GM23338 (cell line): ENCODE data around the gene RFX4. TPM values are rescaled to one million over a fixed set of nuclear protein-coding genes. Genes with fewer than 3 reads are reported as not detected.

Experiments
- ATAC-seq: fragments of 200-7000 bp; cut with Tn5 transposase; 3 replicates; pipeline ENCODE4 v1.9.1; 2020
- DNase-seq: peaks from one replicate; pipeline ENCODE4 v3.0.0-alpha.2; 2015; ENCODE audit warnings: low spot score
- H2AFZ ChIP-seq: fragments of 200-600 bp; sonication (generic); 2 replicates; pipeline ENCODE4 v1.8.0; 2016; ENCODE audit warnings: antibody characterized with exemption, mild to moderate bottlenecking, moderate library complexity
- H3F3A ChIP-seq: fragments of 200-600 bp; sonication (generic); replicated peaks from 2 replicates; pipeline ENCODE4 v1.8.0; 2017; ENCODE audit warnings: antibody characterized with exemption, mixed run types, low read depth
- H3K27ac ChIP-seq: fragments of 200-600 bp; sonication (generic); 2 replicates; pipeline ENCODE4 v1.6.1; 2016; ENCODE audit warnings: low read depth
- H3K27me3 ChIP-seq: fragments of 200-600 bp; sonication (generic); 2 replicates; pipeline ENCODE4 v1.8.0; 2016; ENCODE audit warnings: mild to moderate bottlenecking, mixed run types, moderate library complexity; ENCODE audit not compliant: insufficient read depth
- H3K36me3 ChIP-seq: fragments of 200-600 bp; sonication (generic); 2 replicates; pipeline ENCODE4 v1.8.0; 2016; ENCODE audit warnings: mild to moderate bottlenecking; ENCODE audit not compliant: insufficient read depth
- H3K4me1 ChIP-seq: fragments of 200-600 bp; sonication (generic); 2 replicates; pipeline ENCODE4 v1.8.0; 2016; ENCODE audit warnings: mild to moderate bottlenecking, moderate library complexity; ENCODE audit not compliant: insufficient read depth
- H3K4me2 ChIP-seq: fragments of 200-600 bp; sonication (generic); 2 replicates; pipeline ENCODE4 v1.7.1; 2017; ENCODE audit warnings: mixed run types
- H3K4me3 ChIP-seq: fragments of 200-600 bp; sonication (generic); 2 replicates; pipeline ENCODE4 v1.6.1; 2016; ENCODE audit warnings: mixed run types
- H3K79me2 ChIP-seq: fragments of 200-600 bp; sonication (generic); replicated peaks from 2 replicates; pipeline ENCODE4 v1.8.0; 2017; ENCODE audit warnings: mild to moderate bottlenecking; ENCODE audit not compliant: insufficient read depth
- H3K9me2 ChIP-seq: fragments of 200-600 bp; sonication (generic); 2 replicates; pipeline ENCODE4 v1.8.0; 2017; ENCODE audit not compliant: insufficient read depth
- H4K20me1 ChIP-seq: fragments of 200-600 bp; sonication (generic); replicated peaks from 2 replicates; pipeline ENCODE4 v1.8.0; 2017; ENCODE audit warnings: mild to moderate bottlenecking; ENCODE audit not compliant: insufficient read depth
- H3K27ac Mint-ChIP-seq: 2 replicates; pipeline ENCODE4 v1.8.0; 2020; ENCODE audit warnings: inconsistent platforms, mild to moderate bottlenecking, moderate library complexity, mixed read lengths
- H3K27me3 Mint-ChIP-seq: 3 replicates; pipeline ENCODE4 v1.8.0; 2022; ENCODE audit warnings: low read depth, mild to moderate bottlenecking, moderate library complexity, mixed read lengths, inconsistent platforms; ENCODE audit not compliant: insufficient read depth, poor library complexity
- H3K36me3 Mint-ChIP-seq: 3 replicates; pipeline ENCODE4 v1.8.0; 2021; ENCODE audit warnings: low read depth, mild to moderate bottlenecking, inconsistent platforms, moderate library complexity, mixed read lengths
- H3K4me1 Mint-ChIP-seq: 3 replicates; pipeline ENCODE4 v1.8.0; 2020; ENCODE audit warnings: mild to moderate bottlenecking, inconsistent platforms, mixed read lengths
- H3K4me3 Mint-ChIP-seq: 3 replicates; pipeline ENCODE4 v1.8.0; 2021; ENCODE audit warnings: moderate library complexity, mild to moderate bottlenecking, inconsistent platforms, mixed read lengths
- H3K9me3 Mint-ChIP-seq: 3 replicates; pipeline ENCODE4 v1.8.0; 2020; ENCODE audit warnings: moderate library complexity, mild to moderate bottlenecking, inconsistent platforms, mixed read lengths
- CREB1 ChIP-seq: fragments of 250-450 bp; sonication (Bioruptor Pico); IDR thresholded peaks from 2 replicates; pipeline ENCODE4 v1.5.0; 2020; ENCODE audit warnings: low read depth, mild to moderate bottlenecking, moderate library complexity
- ETS1 ChIP-seq: IDR thresholded peaks from 2 replicates; pipeline ENCODE4 v1.6.1; 2016; ENCODE audit warnings: antibody characterized with exemption
- EZH2phosphoT487 ChIP-seq: fragments of 200-600 bp; sonication (generic); IDR thresholded peaks from one replicate; pipeline ENCODE4 v1.8.1; 2018; ENCODE audit warnings: antibody characterized with exemption; ENCODE audit not compliant: unreplicated experiment
- JUNB ChIP-seq: IDR thresholded peaks from one replicate; pipeline ENCODE4 v1.6.1; 2016; ENCODE audit warnings: antibody characterized with exemption; ENCODE audit not compliant: unreplicated experiment
- POLR2AphosphoS5 ChIP-seq: IDR thresholded peaks from 2 replicates; pipeline ENCODE4 v1.6.1; 2016; ENCODE audit warnings: antibody characterized with exemption, low read depth
- STAT1 ChIP-seq: IDR thresholded peaks from one replicate; pipeline ENCODE4 v1.6.1; 2016; ENCODE audit warnings: antibody characterized with exemption; ENCODE audit not compliant: unreplicated experiment
- ZNF462 ChIP-seq: fragments of 250-450 bp; sonication (Bioruptor Pico); IDR thresholded peaks from 2 replicates; pipeline ENCODE4 v1.5.0; 2020; ENCODE audit warnings: mild to moderate bottlenecking, moderate library complexity
- polyA plus RNA-seq: library from polyadenylated mRNA; unstranded; fragments of >200 nt; fragmentation: Nextera tagmentation; extraction: Ambion mirVana; gene quantifications from 2 replicates; pipeline ENCODE4 v1.2.1, GENCODE V29; 2016
- total RNA-seq: library from RNA; depleted of rRNA; stranded (reverse); fragments of >200 nt; shearing (Covaris generic); gene quantifications from 2 replicates; pipeline ENCODE4 v1.2.3, GENCODE V29; 2014
- TF ChIP-seq, protein P1 (sequence below): IDR thresholded peaks from one replicate; pipeline ENCODE4 v1.6.1; 2018; ENCODE audit warnings: antibody characterized with exemption; ENCODE audit not compliant: unreplicated experiment

Gene RFX4
- total and polyA plus RNA-seq, 2 experiments from 2014 or later: 0.23 TPM; not detected in 1

GRCh38 chr12:106744600-106744999 lies 161.8 kb downstream of the RFX4 start:
- no peak overlapping the region for H3K27ac Mint-ChIP-seq
- H3K36me3 ChIP-seq: no peaks in the 10 kb centered on the region
- H3K4me1 Mint-ChIP-seq: peaks cover 47% of the 10 kb centered on the region
- H3F3A ChIP-seq: no peaks in the 10 kb centered on the region
- no peak overlapping the region for H3K27ac ChIP-seq
- peaks cover 5% of the 10 kb centered on the region for H3K27me3 Mint-ChIP-seq
- no peaks in the 10 kb centered on the region for H3K36me3 Mint-ChIP-seq
- ATAC-seq (no peak), DNase-seq (no peak)
- H3K9me2 ChIP-seq: no peaks in the 10 kb centered on the region
- no peaks in the 10 kb centered on the region for H3K9me3 Mint-ChIP-seq
- TF ChIP-seq, protein P1, sequence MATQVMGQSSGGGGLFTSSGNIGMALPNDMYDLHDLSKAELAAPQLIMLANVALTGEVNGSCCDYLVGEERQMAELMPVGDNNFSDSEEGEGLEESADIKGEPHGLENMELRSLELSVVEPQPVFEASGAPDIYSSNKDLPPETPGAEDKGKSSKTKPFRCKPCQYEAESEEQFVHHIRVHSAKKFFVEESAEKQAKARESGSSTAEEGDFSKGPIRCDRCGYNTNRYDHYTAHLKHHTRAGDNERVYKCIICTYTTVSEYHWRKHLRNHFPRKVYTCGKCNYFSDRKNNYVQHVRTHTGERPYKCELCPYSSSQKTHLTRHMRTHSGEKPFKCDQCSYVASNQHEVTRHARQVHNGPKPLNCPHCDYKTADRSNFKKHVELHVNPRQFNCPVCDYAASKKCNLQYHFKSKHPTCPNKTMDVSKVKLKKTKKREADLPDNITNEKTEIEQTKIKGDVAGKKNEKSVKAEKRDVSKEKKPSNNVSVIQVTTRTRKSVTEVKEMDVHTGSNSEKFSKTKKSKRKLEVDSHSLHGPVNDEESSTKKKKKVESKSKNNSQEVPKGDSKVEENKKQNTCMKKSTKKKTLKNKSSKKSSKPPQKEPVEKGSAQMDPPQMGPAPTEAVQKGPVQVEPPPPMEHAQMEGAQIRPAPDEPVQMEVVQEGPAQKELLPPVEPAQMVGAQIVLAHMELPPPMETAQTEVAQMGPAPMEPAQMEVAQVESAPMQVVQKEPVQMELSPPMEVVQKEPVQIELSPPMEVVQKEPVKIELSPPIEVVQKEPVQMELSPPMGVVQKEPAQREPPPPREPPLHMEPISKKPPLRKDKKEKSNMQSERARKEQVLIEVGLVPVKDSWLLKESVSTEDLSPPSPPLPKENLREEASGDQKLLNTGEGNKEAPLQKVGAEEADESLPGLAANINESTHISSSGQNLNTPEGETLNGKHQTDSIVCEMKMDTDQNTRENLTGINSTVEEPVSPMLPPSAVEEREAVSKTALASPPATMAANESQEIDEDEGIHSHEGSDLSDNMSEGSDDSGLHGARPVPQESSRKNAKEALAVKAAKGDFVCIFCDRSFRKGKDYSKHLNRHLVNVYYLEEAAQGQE: no peak
- TF ChIP-seq ETS1: no peak
- no peak for TF ChIP-seq STAT1
- no peak for TF ChIP-seq CREB1 (CRISPR knock-in tag)
- TF ChIP-seq EZH2phosphoT487: no peak
- TF ChIP-seq JUNB: no peak
- TF ChIP-seq POLR2AphosphoS5: no peak
- TF ChIP-seq ZNF462 (CRISPR knock-in tag): no peak
- H3K4me3 Mint-ChIP-seq: no peak overlapping the region
- H3K4me3 ChIP-seq: no peak overlapping the region
- peaks cover 33% of the 10 kb centered on the region for H3K4me1 ChIP-seq
- no peaks in the 10 kb centered on the region for H3K79me2 ChIP-seq
- no peak overlapping the region for H2AFZ ChIP-seq
- H3K27me3 ChIP-seq: no peaks in the 10 kb centered on the region
- no peaks in the 10 kb centered on the region for H4K20me1 ChIP-seq
- no peak overlapping the region for H3K4me2 ChIP-seq
